GM19351 (cell line): Measurements from ENCODE around the gene BICRAL.
A peak's percentile ranks its signal among the peaks of the same experiment; 100 is the strongest.
"Not testable (repeated sequence)": the region's sequence is repeated elsewhere in the genome, so short reads cannot be mapped to it uniquely, and the experiment has no call there.

ENCODE experiments used
- ATAC-seq: cut with Tn5 transposase; IDR thresholded peaks from one replicate; pipeline ENCODE4 v1.9.1; 2021; ENCODE audit warnings: mild to moderate bottlenecking, moderate library complexity; ENCODE audit not compliant: unreplicated experiment

BICRAL gene

GRCh38 chr6:42831237-42831636, 49.4 kb downstream of the BICRAL start:
- ATAC-seq = no peak

GRCh38 chr6:42834056-42834455, 52.2 kb downstream of the BICRAL start:
- ATAC-seq = no peak

GRCh38 chr6:42841844-42842584, 60.2 kb downstream of the BICRAL start:
- no peak for ATAC-seq

GRCh38 chr6:42845327-42845694, 63.5 kb downstream of the BICRAL start:
- ATAC-seq = no peak

GRCh38 chr6:42846505-42846904, 64.7 kb downstream of the BICRAL start:
- no peak for ATAC-seq

GRCh38 chr6:42848700-42849099, 66.8 kb downstream of the BICRAL start:
- no peak for ATAC-seq

GRCh38 chr6:42851599-42851998, 69.7 kb downstream of the BICRAL start:
- no peak for ATAC-seq

GRCh38 chr6:42860036-42860435, 78.2 kb downstream of the BICRAL start:
- ATAC-seq = no peak

GRCh38 chr6:42860481-42860880, 78.6 kb downstream of the BICRAL start:
- ATAC-seq = no peak

- ATAC-seq = no peak
Observed at GRCh38 chr6:42864602-42865001, 82.8 kb downstream of the BICRAL start.

GRCh38 chr6:42870145-42870936, 88.5 kb downstream of the BICRAL start:
- no peak for ATAC-seq

- no peak for ATAC-seq
Observed at GRCh38 chr6:42871711-42872110, 89.9 kb downstream of the BICRAL start.

GRCh38 chr6:42873313-42873712, 91.5 kb downstream of the BICRAL start:
- no peak for ATAC-seq

- no peak for ATAC-seq
Observed at GRCh38 chr6:42877695-42878094, 95.8 kb downstream of the BICRAL start.

- peak; percentile 90 for ATAC-seq
Observed at GRCh38 chr6:42879372-42880239, 97.8 kb downstream of the BICRAL start, which contains the start of gene RPL7L1. TSS of gene RPL7L1 (plus strand) at chr6:42879616. CDS start at chr6:42879911, 295 bp downstream.

GRCh38 chr6:42880240-42880817, 98.5 kb downstream of the BICRAL start:
- not testable (repeated sequence) for ATAC-seq

- ATAC-seq = not testable (repeated sequence)
Observed at GRCh38 chr6:42880871-42881270, 99.0 kb downstream of the BICRAL start.

- no peak for ATAC-seq
Observed at GRCh38 chr6:42885702-42886101, 103.8 kb downstream of the BICRAL start.

GRCh38 chr6:42888201-42888600, 106.3 kb downstream of the BICRAL start:
- ATAC-seq = not testable (repeated sequence)

- ATAC-seq = no peak
Observed at GRCh38 chr6:42889815-42890214, 108.0 kb downstream of the BICRAL start.
